H1 (cell line): ENCODE results near the gene SERPINE2. TPM values are rescaled to one million over a fixed set of nuclear protein-coding genes. Genes with fewer than 3 reads are reported as not detected.

Experiments
- CTCF ChIA-PET: fragments of 300-600 bp; sonication (Branson Sonifier 250); formaldehyde crosslinking; loops from one replicate; lab custom pipeline; 2021; ENCODE audit not compliant: partially characterized antibody; lab: Charles Lee
- POLR2A ChIA-PET: fragments of 300-600 bp; sonication (Branson Sonifier 250); formaldehyde crosslinking; loops from one replicate; lab custom pipeline; 2021; ENCODE audit warnings: inconsistent platforms; ENCODE audit not compliant: partially characterized antibody; lab: Charles Lee
- DNase-seq, 2 experiments: peaks; one replicate each; pipeline versions ENCODE4 v3.0.0 to v3.0.0-alpha.2; 2010 to 2022; ENCODE audit warnings: low spot score in 2 of 2, low read depth in 1 of 2, mixed read lengths in 1 of 2
- FAIRE-seq: peaks from 2 replicates; lab custom pipeline; 2011; peaks lifted over from hg19 to GRCh38; lab: Jason Lieb, UNC
- H2AFZ ChIP-seq: 2 replicates; pipeline ENCODE4 v1.8.1; 2012; ENCODE audit warnings: low read length, inconsistent platforms
- H2AK5ac ChIP-seq: 2 replicates; pipeline ENCODE4 v1.6.1; 2013; ENCODE audit warnings: low read depth, low read length
- H2BK120ac ChIP-seq: replicated peaks from 2 replicates; pipeline ENCODE3; 2013; ENCODE audit warnings: low read depth, low read length, inconsistent platforms
- H2BK12ac ChIP-seq: 2 replicates; pipeline ENCODE4 v1.6.1; 2013; ENCODE audit warnings: low read depth, low read length
- H2BK15ac ChIP-seq: 2 replicates; pipeline ENCODE4 v1.6.1; 2013; ENCODE audit warnings: low read length
- H2BK20ac ChIP-seq: 2 replicates; pipeline ENCODE4 v1.6.1; 2013; ENCODE audit warnings: low read length
- H2BK5ac ChIP-seq: 2 replicates; pipeline ENCODE4 v1.6.1; 2013; ENCODE audit warnings: low read depth, low read length
- H3K14ac ChIP-seq: 2 replicates; pipeline ENCODE4 v1.6.1; 2013; ENCODE audit warnings: inconsistent platforms; ENCODE audit not compliant: insufficient read length
- H3K18ac ChIP-seq: 2 replicates; pipeline ENCODE4 v1.6.1; 2013; ENCODE audit warnings: low read length; ENCODE audit errors: extremely low read depth
- H3K23ac ChIP-seq: 2 replicates; pipeline ENCODE4 v1.6.1; 2013; ENCODE audit warnings: inconsistent platforms; ENCODE audit not compliant: insufficient read length
- H3K23me2 ChIP-seq: 2 replicates; pipeline ENCODE4 v1.6.1; 2013; ENCODE audit warnings: low read depth, low read length
- H3K27ac ChIP-seq: 2 replicates; pipeline ENCODE4 v1.6.1; 2011; ENCODE audit warnings: low read depth, low read length, inconsistent platforms
- H3K27me3 ChIP-seq, 4 experiments: replicated peaks in 1 of 4; 1 replicate in 1 of 4; 2 replicates in 3 of 4; pipeline versions ENCODE4 v1.6.1 to v1.8.1; 2011 to 2013; ENCODE audit warnings: low read length in 3 of 4, mild to moderate bottlenecking in 3 of 4, inconsistent platforms in 2 of 4, mixed read lengths in 2 of 4, moderate library complexity in 1 of 4; ENCODE audit not compliant: control insufficient read depth in 3 of 4, insufficient read depth in 3 of 4; ENCODE audit errors: extremely low read depth in 1 of 4
- H3K36me3 ChIP-seq, 4 experiments: 2 replicates each; pipeline versions ENCODE4 v1.6.1 to v1.8.1; 2011 to 2013; ENCODE audit warnings: mild to moderate bottlenecking in 4 of 4, low read length in 3 of 4, moderate library complexity in 2 of 4, control low read depth in 1 of 4, inconsistent platforms in 1 of 4; ENCODE audit not compliant: insufficient read depth in 4 of 4, control insufficient read depth in 2 of 4
- H3K4ac ChIP-seq: replicated peaks from 2 replicates; pipeline ENCODE3; 2013; ENCODE audit warnings: low read length, low read depth, mixed read lengths, inconsistent platforms; ENCODE audit not compliant: insufficient read length
- H3K4me1 ChIP-seq, 4 experiments: replicated peaks in 1 of 4; 1 replicate in 1 of 4; 2 replicates in 3 of 4; pipeline versions ENCODE4 v1.6.1 to v1.8.1; 2011 to 2013; ENCODE audit warnings: low read length in 3 of 4, inconsistent platforms in 2 of 4, mixed read lengths in 1 of 4; ENCODE audit not compliant: insufficient read depth in 4 of 4, control insufficient read depth in 3 of 4
- H3K4me2 ChIP-seq, 2 experiments: 2 replicates each; pipeline versions ENCODE4 v1.6.1 to v1.8.1; 2011 to 2013; ENCODE audit warnings: low read depth in 2 of 2, low read length in 2 of 2, control low read depth in 1 of 2, inconsistent platforms in 1 of 2, mild to moderate bottlenecking in 1 of 2; ENCODE audit not compliant: insufficient read depth in 1 of 2
- H3K4me3 ChIP-seq, 4 experiments: fragments of 200-600, 300-600 bp in 1 of 4; sonication (generic), shearing (Covaris generic), sonication (Bioruptor Twin) in 1 of 4; 2 replicates each; pipeline versions ENCODE4 v1.5.1 to v1.8.1; 2011 to 2016; ENCODE audit warnings: low read length in 4 of 4, low read depth in 3 of 4, control low read depth in 2 of 4, inconsistent platforms in 2 of 4, mild to moderate bottlenecking in 2 of 4, mixed read lengths in 1 of 4, moderate library complexity in 1 of 4; ENCODE audit not compliant: insufficient read depth in 2 of 4; ENCODE audit errors: extremely low read depth in 1 of 4
- H3K56ac ChIP-seq: replicated peaks from 2 replicates; pipeline ENCODE3; 2013; ENCODE audit warnings: low read depth, mild to moderate bottlenecking, mixed read lengths, low read length, inconsistent platforms; ENCODE audit not compliant: insufficient read length
- H3K79me1 ChIP-seq: 2 replicates; pipeline ENCODE4 v1.6.1; 2013; ENCODE audit warnings: low read depth, low read length, control low read depth
- H3K79me2 ChIP-seq, 2 experiments: 2 replicates each; pipeline versions ENCODE4 v1.6.1 to v1.8.1; 2012 to 2013; ENCODE audit warnings: low read length in 2 of 2, mild to moderate bottlenecking in 2 of 2, inconsistent platforms in 1 of 2; ENCODE audit not compliant: insufficient read depth in 2 of 2, control insufficient read depth in 1 of 2
- H3K9ac ChIP-seq, 4 experiments: replicated peaks in 1 of 4; 1 replicate in 1 of 4; 2 replicates in 3 of 4; pipeline versions ENCODE4 v1.6.1 to v1.8.1; 2011 to 2013; ENCODE audit warnings: low read depth in 3 of 4, low read length in 3 of 4, control low read depth in 2 of 4, mild to moderate bottlenecking in 2 of 4, moderate library complexity in 2 of 4, inconsistent platforms in 1 of 4; ENCODE audit errors: extremely low read depth in 1 of 4
- H3K9me3 ChIP-seq, 2 experiments: 2 replicates each; pipeline versions ENCODE4 v1.6.1 to v1.8.1; 2012 to 2013; ENCODE audit warnings: mild to moderate bottlenecking in 2 of 2, moderate library complexity in 2 of 2, control low read depth in 1 of 2, inconsistent platforms in 1 of 2, low read depth in 1 of 2, low read length in 1 of 2, mixed read lengths in 1 of 2; ENCODE audit not compliant: insufficient read depth in 2 of 2
- H4K20me1 ChIP-seq, 2 experiments: replicated peaks in 1 of 2; 2 replicates each; pipeline versions ENCODE3 to v1.8.1; 2011 to 2013; ENCODE audit warnings: inconsistent platforms in 2 of 2, low read length in 2 of 2, mild to moderate bottlenecking in 1 of 2; ENCODE audit not compliant: insufficient read depth in 2 of 2, control insufficient read depth in 1 of 2
- H4K5ac ChIP-seq: 2 replicates; pipeline ENCODE4 v1.6.1; 2013; ENCODE audit warnings: low read length, low read depth, mixed read lengths, inconsistent platforms; ENCODE audit not compliant: insufficient read length
- H4K8ac ChIP-seq: 2 replicates; pipeline ENCODE4 v1.8.0; 2013; ENCODE audit warnings: mild to moderate bottlenecking, moderate library complexity, low read length, inconsistent platforms; ENCODE audit not compliant: insufficient read depth; ENCODE audit errors: extremely low read depth
- H4K91ac ChIP-seq: replicated peaks from 2 replicates; pipeline ENCODE3; 2013; ENCODE audit warnings: low read length, mixed read lengths, inconsistent platforms; ENCODE audit not compliant: insufficient read length
- SIN3A ChIP-seq, 2 experiments: IDR thresholded peaks in 1 of 2; conservative IDR thresholded peaks in 1 of 2; 2 replicates each; pipeline ENCODE4 v1.6.1; 2011 to 2012; ENCODE audit warnings: low read length in 2 of 2, improper control_type of control experiment in 1 of 2, low read depth in 1 of 2, mild to moderate bottlenecking in 1 of 2
- WGBS, 2 experiments: shearing (Covaris generic) in 1 of 2; methylation state at CpG; one replicate each; pipeline versions ENCODE4 v1.1.6 to v1.1.7; 2013 to 2015; ENCODE audit warnings: low lambda C conversion rate in 2 of 2, mixed read lengths in 2 of 2, inconsistent platforms in 1 of 2, low coverage in 1 of 2, missing lambda C conversion rate in 1 of 2; ENCODE audit not compliant: insufficient replicate concordance in 2 of 2, insufficient coverage in 1 of 2, insufficient read length in 1 of 2; ENCODE audit errors: extremely low coverage in 1 of 2, missing lambda C conversion rate in 1 of 2; 5-methylcytosine and 5-hydroxymethylcytosine counted together
- polyA plus RNA-seq, 7 experiments: library from polyadenylated mRNA; depleted of rRNA in 3 of 7; stranded (reverse) in 5 of 7; unstranded in 2 of 7; fragments of >200 nt in 5 of 7; fragments of 200-250 nt in 2 of 7; gene quantifications; 1 replicate in 5 of 7; 2 replicates in 1 of 7; 4 replicates in 1 of 7; pipeline versions ENCODE4 v1.2.1 to v1.2.3, GENCODE V29; 2011 to 2013; ENCODE audit warnings: missing spikeins in 2 of 7, mixed read lengths in 2 of 7
- total RNA-seq: library from RNA; stranded (reverse); fragmentation: NEBNext Ultra II Directional; extraction: Animal tissue kit (Norgen Biotek cat#: 25700); gene quantifications from 2 replicates; pipeline ENCODE4 v1.2.1, GENCODE V29; 2021

Gene SERPINE2
- total and polyA plus RNA-seq, 2 of the 8 experiments (the other 6 are each of a cell fraction or from before 2014, with no cell fraction given): 26.2 to 76.0 TPM

DNA sequence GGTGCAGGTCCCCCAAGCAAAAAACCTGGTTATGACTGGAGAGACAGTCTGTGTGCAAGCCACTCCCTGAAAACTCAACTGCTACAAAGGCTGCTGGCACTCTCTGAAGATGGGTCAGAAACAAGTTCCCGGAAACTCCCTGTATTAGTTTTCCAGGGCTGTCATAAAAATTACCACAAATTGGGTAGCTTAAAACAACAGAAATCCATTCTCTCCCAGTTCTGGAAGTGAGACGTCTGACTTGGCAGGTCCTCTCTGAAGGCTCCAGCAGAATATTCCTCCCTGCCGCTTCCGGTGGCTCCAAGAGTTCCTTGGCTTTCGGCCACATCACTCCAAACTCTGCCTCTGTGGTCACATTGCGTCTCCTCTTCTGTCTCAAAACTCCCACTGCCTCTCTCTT is 30.1 kb upstream of the SERPINE2 start:
- no peak overlapping the region for H2BK5ac ChIP-seq
- H3K23me2 ChIP-seq: no peaks in the 10 kb centered on the region
- no peak overlapping the region for H3K9ac ChIP-seq
- H3K18ac ChIP-seq: no peak overlapping the region
- H2AFZ ChIP-seq: no peak overlapping the region
- no peak overlapping the region for H3K14ac ChIP-seq
- H2AK5ac ChIP-seq: no peak overlapping the region
- no peak overlapping the region for H4K91ac ChIP-seq
- FAIRE-seq: no peak
- no peak overlapping the region for H3K4me3 ChIP-seq
- ChIA-PET CTCF (interaction anchor here (0.6 to 10.1 kb wide), 4 partner anchors 12 to 119 kb away, joined by 3 to 148 read pairs (median 6); no protein-coding TSS in a partner anchor), POLR2A (no interaction called here)
- H3K23ac ChIP-seq: no peak overlapping the region
- H3K79me2 ChIP-seq: no peaks in the 10 kb centered on the region
- H3K36me3 ChIP-seq: no peaks in the 10 kb centered on the region
- H2BK120ac ChIP-seq: no peak overlapping the region
- H2BK20ac ChIP-seq: no peak overlapping the region
- no peak overlapping the region for H2BK15ac ChIP-seq
- H3K56ac ChIP-seq: no peak overlapping the region
- no peak overlapping the region for H4K8ac ChIP-seq
- no peaks in the 10 kb centered on the region for H3K79me1 ChIP-seq
- no peak overlapping the region for H4K5ac ChIP-seq
- no peak for DNase-seq
- no peaks in the 10 kb centered on the region for H3K27me3 ChIP-seq
- no peaks in the 10 kb centered on the region for H4K20me1 ChIP-seq
- 88% methylated on average over 6 of the region's 6 CpGs; no CpG with 5 or more reads in 1 of the 2 experiments for WGBS, 2 experiments
- H3K4me2 ChIP-seq: no peak overlapping the region
- H3K9me3 ChIP-seq: no peaks in the 10 kb centered on the region
- no peak for TF ChIP-seq SIN3A (conservative IDR thresholded peaks at IDR 0.05 in 1 of 2, IDR thresholded peaks at IDR 0.05 in 1 of 2; ENCODE audit: low read depth in 1 of 2, low read length in 2 of 2)
- TF ChIP-seq, all 59 proteins: peak for 0
- Histone ChIP-seq H3K4ac (no peak overlapping the region), H3K27ac (no peak overlapping the region), H3K4me1 (no peaks in the 10 kb centered on the region), H2BK12ac (no peak overlapping the region)
